Esophagus (tissue), 2 donors: ENCODE data around the gene CHMP4B. TPM values are rescaled to one million over a fixed set of nuclear protein-coding genes. Genes with fewer than 3 reads are reported as not detected.

Experiments used
- polyA plus RNA-seq, 2 donors: library from polyadenylated mRNA; stranded (reverse); fragments of 200-250 nt; gene quantifications; one replicate each; pipeline ENCODE4 v1.2.3, GENCODE V29; 2013
- donor health status: healthy with polysubstance abuse.
- donor health status: Bipolar disorder and iron deficiency.

CHMP4B gene
- polyA plus RNA-seq, 2 donors, result 116 to 136 TPM

Other genes starting within 250 kb of the CHMP4B start
- under 1 TPM; 0.02 to 0.04 TPM for gene C20orf144, start 149.0 kb upstream of the CHMP4B start, polyA plus RNA-seq
- gene ACTL10, start 144.4 kb upstream of the CHMP4B start, polyA plus RNA-seq, result 1 to 10 TPM; 1.4 to 2.8 TPM
- gene NECAB3, start 136.9 kb upstream of the CHMP4B start, polyA plus RNA-seq, result 10 to 100 TPM; 13.5 to 18.4 TPM
- gene E2F1, start 125.0 kb upstream of the CHMP4B start, polyA plus RNA-seq, result 1 to 10 TPM; 6.4 to 6.7 TPM
- gene PXMP4, start 91.0 kb upstream of the CHMP4B start, polyA plus RNA-seq, result 1 to 10 TPM; 5.4 to 5.8 TPM
- gene ZNF341, start 79.4 kb upstream of the CHMP4B start, polyA plus RNA-seq, result 1 to 10 TPM; 2.6 to 4.5 TPM
- 100 to 1,000 TPM in 1 of 2 donors, 10 to 100 TPM in 1; 90.6 to 118 TPM for gene RALY, start 182.6 kb downstream of the CHMP4B start, polyA plus RNA-seq